GM21786 (cell line): ENCODE data around the gene SUB1.
"Not testable (repeated sequence)": the region's sequence is repeated elsewhere in the genome, so short reads cannot be mapped to it uniquely, and the experiment has no call there.

Source experiments
- ATAC-seq: cut with Tn5 transposase; IDR thresholded peaks from one replicate; pipeline ENCODE4 v1.9.1; 2021; ENCODE audit not compliant: unreplicated experiment

Gene SUB1

GRCh38 chr5:32598260-32598937 lies 13.0 kb downstream of the SUB1 start:
- ATAC-seq: no peak

- no peak for ATAC-seq
Measured at GRCh38 chr5:32598997-32599549, 13.7 kb downstream of the SUB1 start.

- no peak for ATAC-seq
Measured at GRCh38 chr5:32600054-32600622, 14.8 kb downstream of the SUB1 start.

GRCh38 chr5:32601623-32602295 lies 16.4 kb downstream of the SUB1 start:
- no peak for ATAC-seq

GRCh38 chr5:32602906-32603305 lies 17.5 kb downstream of the SUB1 start:
- no peak for ATAC-seq

GRCh38 chr5:32604800-32605765 lies 19.7 kb downstream of the SUB1 start:
- no peak for ATAC-seq

GRCh38 chr5:32605766-32606152 lies 20.4 kb downstream of the SUB1 start:
- ATAC-seq: no peak

- no peak for ATAC-seq
Measured at GRCh38 chr5:32612134-32612888, 27.0 kb downstream of the SUB1 start.

- peak; percentile 80 for ATAC-seq
Measured at GRCh38 chr5:32613050-32613672, 27.8 kb downstream of the SUB1 start.

GRCh38 chr5:32615236-32615635 lies 29.9 kb downstream of the SUB1 start:
- no peak for ATAC-seq

GRCh38 chr5:32618962-32619361 lies 33.6 kb downstream of the SUB1 start:
- ATAC-seq: no peak

- ATAC-seq: no peak
Measured at GRCh38 chr5:32621256-32621655, 35.9 kb downstream of the SUB1 start.

- ATAC-seq: no peak
Measured at GRCh38 chr5:32625106-32625505, 39.7 kb downstream of the SUB1 start.

GRCh38 chr5:32625547-32625946 lies 40.2 kb downstream of the SUB1 start:
- ATAC-seq: no peak

- no peak for ATAC-seq
Measured at GRCh38 chr5:32627219-32627870, 42.0 kb downstream of the SUB1 start.

- ATAC-seq: no peak
Measured at GRCh38 chr5:32628049-32628844, 42.9 kb downstream of the SUB1 start.

- no peak for ATAC-seq
Measured at GRCh38 chr5:32630867-32631491, 45.6 kb downstream of the SUB1 start.

- not testable (repeated sequence) for ATAC-seq
Measured at GRCh38 chr5:32633017-32633416, 47.7 kb downstream of the SUB1 start.
